Endothelial cell of umbilical vein (primary cell): ENCODE results near the gene PRMT2. TPM values are rescaled to one million over a fixed set of nuclear protein-coding genes. Genes with fewer than 3 reads are reported as not detected.

Experiments
- BruUV-seq: library from RNA; stranded (reverse); fragments of 400-500 nt; replicated peaks from 2 replicates; lab custom pipeline; 2021; lab: Mats Ljungman, UMichigan
- CTCF ChIA-PET: fragments of 300-600, 350-600 bp; sonication (Branson Sonifier 250); formaldehyde crosslinking; loops from one replicate; lab custom pipeline; 2021; ENCODE audit warnings: antibody characterized with exemption, inconsistent platforms; lab: Charles Lee
- POLR2A ChIA-PET: fragments of 300-600, 350-600 bp; sonication (Branson Sonifier 250); formaldehyde crosslinking; loops from one replicate; lab custom pipeline; 2021; ENCODE audit warnings: antibody characterized with exemption, inconsistent platforms; lab: Charles Lee
- DNase-seq: peaks from one replicate; pipeline ENCODE4 v3.0.0-alpha.2; 2011; ENCODE audit warnings: low read depth, low spot score
- FAIRE-seq: peaks from 2 replicates; lab custom pipeline; 2011; peaks lifted over from hg19 to GRCh38; lab: Jason Lieb, UNC
- H2AFZ ChIP-seq: 2 replicates; pipeline ENCODE4 v1.6.0; 2012; ENCODE audit warnings: low read depth, low read length, control low read depth, inconsistent platforms
- H3K27ac ChIP-seq: 2 replicates; pipeline ENCODE4 v1.5.1; 2011; ENCODE audit warnings: low read depth, mild to moderate bottlenecking, control low read depth, low read length, moderate library complexity; ENCODE audit not compliant: insufficient read depth
- H3K27me3 ChIP-seq, 2 experiments: 2 replicates each; pipeline versions ENCODE4 v1.6.0 to v1.6.1; 2011; ENCODE audit warnings: low read length in 2 of 2, mixed read lengths in 1 of 2; ENCODE audit not compliant: control insufficient read depth in 2 of 2, insufficient read depth in 2 of 2
- H3K36me3 ChIP-seq, 2 experiments: 2 replicates in 1 of 2; 3 replicates in 1 of 2; pipeline ENCODE4 v1.5.1; 2011; ENCODE audit warnings: low read length in 2 of 2, mild to moderate bottlenecking in 1 of 2, moderate library complexity in 1 of 2; ENCODE audit not compliant: control insufficient read depth in 2 of 2, insufficient read depth in 2 of 2; ENCODE audit errors: extremely low read depth in 1 of 2
- H3K4me1 ChIP-seq: 3 replicates; pipeline ENCODE4 v1.5.1; 2011; ENCODE audit warnings: mild to moderate bottlenecking, low read length; ENCODE audit not compliant: control insufficient read depth, insufficient read depth; ENCODE audit errors: extremely low read depth
- H3K4me2 ChIP-seq: 2 replicates; pipeline ENCODE4 v1.6.1; 2011; ENCODE audit warnings: low read length, control low read depth, mixed read lengths; ENCODE audit not compliant: insufficient read depth
- H3K4me3 ChIP-seq, 3 experiments: fragments of 200-600 bp in 1 of 3; sonication (generic), shearing (Covaris generic) in 1 of 3; replicated peaks in 1 of 3; 2 replicates each; pipeline ENCODE4 v1.5.1; 2011 to 2016; ENCODE audit warnings: control low read depth in 3 of 3, low read length in 3 of 3, mild to moderate bottlenecking in 2 of 3, inconsistent platforms in 1 of 3, low read depth in 1 of 3, moderate library complexity in 1 of 3; ENCODE audit not compliant: insufficient read depth in 1 of 3
- H3K79me2 ChIP-seq: 2 replicates; pipeline ENCODE4 v1.6.0; 2012; ENCODE audit warnings: low read length, inconsistent platforms; ENCODE audit not compliant: control insufficient read depth, insufficient read depth
- H3K9ac ChIP-seq: replicated peaks from 2 replicates; pipeline ENCODE3; 2011; ENCODE audit warnings: low read length, control low read depth; ENCODE audit not compliant: insufficient read depth; ENCODE audit errors: extremely low read depth
- H3K9me1 ChIP-seq: replicated peaks from 3 replicates; pipeline ENCODE4 v1.6.0; 2011; ENCODE audit warnings: mild to moderate bottlenecking, low read length; ENCODE audit not compliant: control insufficient read depth, insufficient read depth; ENCODE audit errors: extremely low read depth
- H3K9me3 ChIP-seq: replicated peaks from 2 replicates; pipeline ENCODE4 v1.5.1; 2012; ENCODE audit warnings: low read length, inconsistent platforms; ENCODE audit not compliant: control insufficient read depth, insufficient read depth
- H4K20me1 ChIP-seq: replicated peaks from 2 replicates; pipeline ENCODE3; 2011; ENCODE audit warnings: mild to moderate bottlenecking, low read length; ENCODE audit not compliant: control insufficient read depth, insufficient read depth; ENCODE audit errors: extremely low read depth
- EZH2 ChIP-seq: IDR thresholded peaks from 2 replicates; pipeline ENCODE4 v1.6.1; 2012; ENCODE audit warnings: borderline replicate concordance, low read depth, mild to moderate bottlenecking, moderate library complexity, low read length, inconsistent platforms; ENCODE audit not compliant: severe bottlenecking
- FOS ChIP-seq: IDR thresholded peaks from 2 replicates; pipeline ENCODE4 v1.6.1; 2011; ENCODE audit warnings: mild to moderate bottlenecking, low read length, moderate library complexity, borderline replicate concordance; ENCODE audit not compliant: insufficient read depth
- GATA2 ChIP-seq: IDR thresholded peaks from 2 replicates; pipeline ENCODE4 v1.7.0; 2011; ENCODE audit warnings: low read depth, mild to moderate bottlenecking, moderate library complexity, mixed read lengths, low read length; ENCODE audit not compliant: insufficient read length, insufficient read depth
- JUN ChIP-seq: IDR thresholded peaks from 2 replicates; pipeline ENCODE4 v1.6.1; 2011; ENCODE audit warnings: borderline replicate concordance, low read depth; ENCODE audit not compliant: insufficient read length, insufficient read depth
- POLR2AphosphoS5 ChIP-seq: IDR thresholded peaks from 2 replicates; pipeline ENCODE4 v1.6.1; 2012; ENCODE audit warnings: low read depth, mild to moderate bottlenecking, control low read depth, low read length, moderate library complexity; ENCODE audit not compliant: insufficient read depth
- dilution Hi-C: fragments of 300-500 bp; cut with MboI; formaldehyde crosslinking; loops from one replicate; pipeline ENCODE4 v1.15.0; 2019; ENCODE audit warnings: low sequenced_read_pairs; ENCODE audit not compliant: extremely low pct_ligation_motif_present
- intact Hi-C: fragments of 100-400 bp; cut with micrococcal nuclease; formaldehyde crosslinking; loops from one replicate; pipeline ENCODE4 v1.10.0; 2022
- polyA plus RNA-seq, 4 experiments: library from polyadenylated mRNA; depleted of rRNA in 3 of 4; stranded (reverse) in 3 of 4; unstranded in 1 of 4; fragments of >200 nt; gene quantifications; 2 replicates each; pipeline versions ENCODE4 v1.2.1 to v1.2.3, GENCODE V29; 2011 to 2012; ENCODE audit warnings: missing spikeins in 1 of 4
- total RNA-seq: library from RNA; stranded (reverse); gene quantifications from 2 replicates; pipeline ENCODE4 v1.2.3, GENCODE V29; 2021
- TF ChIP-seq, protein P1 (sequence below), 2 donors: IDR thresholded peaks; 1 replicate in 1 of 2; 2 replicates in 1 of 2; pipeline ENCODE4 v1.5.1; 2011; ENCODE audit warnings: low read length in 2 of 2, mild to moderate bottlenecking in 2 of 2, moderate library complexity in 2 of 2, control low read depth in 1 of 2, inconsistent platforms in 1 of 2, low read depth in 1 of 2; ENCODE audit not compliant: insufficient read depth in 1 of 2; ENCODE audit errors: extremely low read depth in 1 of 2

Gene PRMT2
- total and polyA plus RNA-seq, 2 donors (not counting 3 experiments of a cell fraction or from before 2014, with no cell fraction given) = 125 to 193 TPM

DNA sequence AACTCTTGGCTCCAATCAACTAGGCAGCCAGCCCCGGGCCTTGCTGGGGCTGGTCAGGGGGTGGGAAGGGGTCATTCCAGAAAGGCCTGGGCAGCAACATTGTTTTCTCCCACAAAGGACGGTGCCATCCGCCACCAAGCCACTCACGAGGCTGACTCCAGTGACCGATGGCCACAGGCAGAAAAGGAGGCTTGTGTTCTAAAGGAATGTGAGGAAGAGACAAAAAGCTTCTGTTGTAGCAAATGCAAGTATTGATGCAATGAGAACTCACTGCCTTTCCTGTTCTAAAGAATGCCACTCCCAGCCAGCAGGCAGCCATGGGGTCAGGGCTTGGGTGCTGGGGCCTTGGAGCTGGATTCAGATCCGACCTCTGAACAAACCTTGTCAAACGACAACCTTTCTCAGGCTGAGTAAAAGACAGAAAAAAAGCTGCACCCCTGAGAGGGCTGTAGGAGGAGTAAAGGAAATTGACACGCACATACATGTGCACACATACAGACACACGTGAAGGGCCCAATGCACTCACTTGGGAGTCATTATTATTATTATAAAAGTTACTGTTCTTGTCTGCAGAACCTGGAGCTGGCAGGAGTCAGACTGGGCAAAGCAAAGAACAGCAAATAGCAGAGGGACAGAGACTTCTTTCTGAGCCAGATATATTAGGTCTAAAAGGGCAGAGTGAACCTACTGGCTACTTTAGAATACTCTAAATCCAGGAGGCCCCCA lies 13.9 kb upstream of the PRMT2 start:
- H3K4me3 ChIP-seq = no peak overlapping the region
- DNase-seq (no peak), FAIRE-seq (no peak)
- H3K9ac ChIP-seq = no peak overlapping the region
- no peaks in the 10 kb centered on the region for H3K4me1 ChIP-seq
- H3K9me3 ChIP-seq = no peaks in the 10 kb centered on the region
- dilution Hi-C loops = no loop called here
- H3K27me3 ChIP-seq = peaks cover 6 to 8% of the 10 kb centered on the region in 2 experiments
- no peaks in the 10 kb centered on the region for H3K36me3 ChIP-seq
- intact Hi-C loops = no loop called here
- H3K27ac ChIP-seq = no peak overlapping the region
- H3K4me2 ChIP-seq = no peak overlapping the region
- H2AFZ ChIP-seq = no peak overlapping the region
- H4K20me1 ChIP-seq = no peaks in the 10 kb centered on the region
- POLR2A ChIA-PET = no interaction called here
- TF ChIP-seq POLR2AphosphoS5 (no peak), EZH2 (no peak), FOS (no peak), GATA2 (no peak), JUN (no peak)
- TF ChIP-seq, protein P1, sequence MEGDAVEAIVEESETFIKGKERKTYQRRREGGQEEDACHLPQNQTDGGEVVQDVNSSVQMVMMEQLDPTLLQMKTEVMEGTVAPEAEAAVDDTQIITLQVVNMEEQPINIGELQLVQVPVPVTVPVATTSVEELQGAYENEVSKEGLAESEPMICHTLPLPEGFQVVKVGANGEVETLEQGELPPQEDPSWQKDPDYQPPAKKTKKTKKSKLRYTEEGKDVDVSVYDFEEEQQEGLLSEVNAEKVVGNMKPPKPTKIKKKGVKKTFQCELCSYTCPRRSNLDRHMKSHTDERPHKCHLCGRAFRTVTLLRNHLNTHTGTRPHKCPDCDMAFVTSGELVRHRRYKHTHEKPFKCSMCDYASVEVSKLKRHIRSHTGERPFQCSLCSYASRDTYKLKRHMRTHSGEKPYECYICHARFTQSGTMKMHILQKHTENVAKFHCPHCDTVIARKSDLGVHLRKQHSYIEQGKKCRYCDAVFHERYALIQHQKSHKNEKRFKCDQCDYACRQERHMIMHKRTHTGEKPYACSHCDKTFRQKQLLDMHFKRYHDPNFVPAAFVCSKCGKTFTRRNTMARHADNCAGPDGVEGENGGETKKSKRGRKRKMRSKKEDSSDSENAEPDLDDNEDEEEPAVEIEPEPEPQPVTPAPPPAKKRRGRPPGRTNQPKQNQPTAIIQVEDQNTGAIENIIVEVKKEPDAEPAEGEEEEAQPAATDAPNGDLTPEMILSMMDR (IDR thresholded peaks at IDR 0.05; ENCODE audit: extremely low read depth in 1 of 2, insufficient read depth in 1 of 2, low read depth in 1 of 2, low read length in 2 of 2) = no peak
- H3K9me1 ChIP-seq = no peaks in the 10 kb centered on the region
- no TSS peak for BruUV-seq
- CTCF ChIA-PET = interaction anchor here (1.1 kb wide), 1 partner anchor 12 kb away, joined by 3 read pairs; no protein-coding TSS in a partner anchor
- H3K79me2 ChIP-seq = no peaks in the 10 kb centered on the region
